OCI-LY7 (cell line): ENCODE data around the gene GRIP1. TPM values are rescaled to one million over a fixed set of nuclear protein-coding genes. Genes with fewer than 3 reads are reported as not detected.
A peak's percentile ranks its signal among the peaks of the same experiment; 100 is the strongest.

Source experiments
- BruUV-seq: library from RNA; stranded (reverse); fragments of 400-500 nt; replicated peaks from 2 replicates; lab custom pipeline; 2021; lab: Mats Ljungman, UMichigan
- CTCF ChIA-PET: fragments of 300-600 bp; sonication (Branson Sonifier 250); formaldehyde crosslinking; loops from one replicate; lab custom pipeline; 2022; ENCODE audit warnings: antibody characterized with exemption; ENCODE audit not compliant: unreplicated experiment; lab: Charles Lee
- POLR2A ChIA-PET: fragments of 300-600 bp; sonication (Branson Sonifier 250); formaldehyde crosslinking; loops from one replicate; lab custom pipeline; 2022; ENCODE audit warnings: antibody characterized with exemption; lab: Charles Lee
- DNase-seq: peaks from one replicate; pipeline ENCODE4 v3.0.0-alpha.2; 2015; ENCODE audit warnings: low spot score
- H2AFZ ChIP-seq: fragments of 200-600 bp; sonication (generic), shearing (Covaris generic); 2 replicates; pipeline ENCODE4 v1.6.1; 2014; ENCODE audit warnings: mild to moderate bottlenecking, antibody characterized with exemption, low read length, moderate library complexity
- H3K27ac ChIP-seq: fragments of 200-600 bp; sonication (generic); 2 replicates; pipeline ENCODE4 v1.5.1; 2014; ENCODE audit warnings: mixed run types, low read depth, mild to moderate bottlenecking, moderate library complexity, low read length, inconsistent platforms; ENCODE audit not compliant: poor library complexity, severe bottlenecking
- H3K36me3 ChIP-seq: fragments of 200-600 bp; sonication (generic); 2 replicates; pipeline ENCODE4 v1.6.1; 2014; ENCODE audit warnings: mild to moderate bottlenecking, antibody characterized with exemption, low read length, moderate library complexity, mixed read lengths; ENCODE audit not compliant: insufficient read depth
- H3K4me1 ChIP-seq: fragments of 200-600 bp; sonication (generic); 2 replicates; pipeline ENCODE4 v1.5.1; 2014; ENCODE audit warnings: mild to moderate bottlenecking, low read length; ENCODE audit not compliant: insufficient read depth, poor library complexity, severe bottlenecking
- H3K4me2 ChIP-seq: fragments of 200-600 bp; sonication (generic); 2 replicates; pipeline ENCODE4 v1.6.1; 2014; ENCODE audit warnings: mild to moderate bottlenecking, low read length
- H3K4me3 ChIP-seq: fragments of 200-600 bp; sonication (generic); 2 replicates; pipeline ENCODE4 v1.5.1; 2014; ENCODE audit warnings: mild to moderate bottlenecking, low read depth, low read length; ENCODE audit not compliant: poor library complexity, severe bottlenecking
- H3K79me2 ChIP-seq: fragments of 200-600 bp; sonication (generic); 2 replicates; pipeline ENCODE4 v1.6.1; 2016; ENCODE audit warnings: low read depth, mild to moderate bottlenecking, low read length, moderate library complexity, mixed read lengths; ENCODE audit not compliant: insufficient read depth
- H3K9me2 ChIP-seq: fragments of 200-600 bp; sonication (generic); 2 replicates; pipeline ENCODE4 v1.6.1; 2016; ENCODE audit warnings: mild to moderate bottlenecking, low read length, mixed read lengths; ENCODE audit not compliant: insufficient read depth
- H3K9me3 ChIP-seq: fragments of 200-600 bp; sonication (generic); 2 replicates; pipeline ENCODE4 v1.6.1; 2014; ENCODE audit warnings: mild to moderate bottlenecking, mixed run types, low read length, mixed read lengths
- H4K20me1 ChIP-seq: fragments of 200-600 bp; sonication (generic); 2 replicates; pipeline ENCODE4 v1.6.1; 2014; ENCODE audit warnings: mild to moderate bottlenecking, antibody characterized with exemption, low read length, moderate library complexity, mixed read lengths; ENCODE audit not compliant: insufficient read depth
- CTCF ChIP-seq: fragments of 200-600 bp; sonication (generic); conservative IDR thresholded peaks from 2 replicates; pipeline ENCODE4 v1.5.1; 2014; ENCODE audit warnings: mild to moderate bottlenecking, antibody characterized with exemption, low read length, moderate library complexity, mixed read lengths
- EZH2phosphoT487 ChIP-seq: fragments of 200-600 bp; sonication (generic); IDR thresholded peaks from 2 replicates; pipeline ENCODE4 v1.6.1; 2018; ENCODE audit warnings: low read depth, borderline replicate concordance, mild to moderate bottlenecking, mixed run types, antibody characterized with exemption, low read length, moderate library complexity, mixed read lengths
- intact Hi-C: fragments of 100-400 bp; cut with micrococcal nuclease; formaldehyde crosslinking; loops from one replicate; pipeline ENCODE4 v1.10.0; 2022; ENCODE audit not compliant: unreplicated experiment
- total RNA-seq, 2 experiments: library from RNA; depleted of rRNA in 1 of 2; stranded (reverse); fragments of >200 nt in 1 of 2; shearing (Covaris generic) in 1 of 2; gene quantifications; 2 replicates each; pipeline ENCODE4 v1.2.3, GENCODE V29; 2014 to 2022

The GRIP1 gene
- total RNA-seq, 2 experiments from 2014 or later, result 4.1 to 7.6 TPM

GRCh38 chr12:66620026-66620425 lies 58.9 kb downstream of the GRIP1 start:
- Histone ChIP-seq H3K4me2 (peak overlapping the region; percentile 79), H3K9me3 (no peaks in the 10 kb centered on the region), H3K4me3 (no peak overlapping the region), H3K36me3 (no peaks in the 10 kb centered on the region; the same call in 1 of the 2 replicates), H2AFZ (peak overlapping the region; percentile 90), H3K4me1 (peaks cover 100% of the 10 kb centered on the region), H3K9me2 (no peaks in the 10 kb centered on the region), H4K20me1 (no peaks in the 10 kb centered on the region), H3K27ac (peak overlapping the region; percentile 100), H3K79me2 (no peaks in the 10 kb centered on the region)
- POLR2A ChIA-PET, result interaction anchor here (0.6 to 1.5 kb wide), 16 partner anchors 8 to 1375 kb away, joined by 3 to 9 read pairs (median 5); no protein-coding TSS in a partner anchor
- no TSS peak for BruUV-seq
- intact Hi-C loops, result no loop called here
- TF ChIP-seq CTCF (no peak), EZH2phosphoT487 (no peak)
- DNase-seq, result no peak
- CTCF ChIA-PET, result interaction anchor here (0.6 to 1.0 kb wide), 2 partner anchors 22 to 26 kb away, joined by 3 read pairs; no protein-coding TSS in a partner anchor

GRCh38 chr12:66617991-66618390 lies 60.9 kb downstream of the GRIP1 start:
- no peaks in the 10 kb centered on the region for H3K79me2 ChIP-seq
- H3K4me1 ChIP-seq, result peaks cover 100% of the 10 kb centered on the region
- peak overlapping the region; percentile 100 for H3K27ac ChIP-seq
- ChIA-PET CTCF (interaction anchor here (0.8 to 1.4 kb wide), 2 partner anchors 9 to 10 kb away, joined by 4 to 6 read pairs; no protein-coding TSS in a partner anchor), POLR2A (interaction anchor here (0.6 to 6.0 kb wide), 9 partner anchors 9 to 479 kb away, joined by 3 to 60 read pairs (median 7); no protein-coding TSS in a partner anchor)
- peaks cover 4% of the 10 kb centered on the region; the same call in 1 of the 2 replicates for H3K36me3 ChIP-seq
- intact Hi-C loops, result loop anchor here (2.0 to 5.0 kb wide), 6 partner anchors 71 to 1374 kb away; partner anchors contain the start of genes HELB and TMBIM4
- no peaks in the 10 kb centered on the region for H4K20me1 ChIP-seq
- H3K4me2 ChIP-seq, result peak overlapping the region; percentile 79
- peak; percentile 71 for DNase-seq
- H3K9me3 ChIP-seq, result no peaks in the 10 kb centered on the region
- peak overlapping the region; percentile 56 for H3K4me3 ChIP-seq
- TF ChIP-seq CTCF (no peak), EZH2phosphoT487 (no peak)
- no TSS peak for BruUV-seq
- peak overlapping the region; percentile 90; the same call in 1 of the 2 replicates for H2AFZ ChIP-seq
- H3K9me2 ChIP-seq, result no peaks in the 10 kb centered on the region
